IMR-90 (cell line): ENCODE measurements around the gene ADISSP. TPM values are rescaled to one million over a fixed set of nuclear protein-coding genes. Genes with fewer than 3 reads are reported as not detected.

Source experiments
- ATAC-seq: fragments of 200-7000 bp; cut with Tn5 transposase; 2 replicates; pipeline ENCODE4 v1.9.1; 2020; ENCODE audit warnings: low read depth, mild to moderate bottlenecking, moderate library complexity
- Bru-seq: library from RNA; stranded (reverse); fragments of 400-500 nt; gene quantifications from one replicate; lab custom pipeline; 2021; lab: Mats Ljungman, UMichigan
- BruChase-seq, 2 experiments: library from RNA; stranded (reverse); fragments of 400-500 nt; gene quantifications; one replicate each; lab custom pipeline; 2021; lab: Mats Ljungman, UMichigan
- BruUV-seq: library from RNA; stranded (reverse); fragments of 400-500 nt; replicated peaks from 2 replicates; lab custom pipeline; 2021; lab: Mats Ljungman, UMichigan
- CTCF ChIA-PET: fragments of 300-600 bp; formaldehyde crosslinking; extraction: SDS; loops from one replicate; lab custom pipeline; 2021; ENCODE audit warnings: antibody characterized with exemption; lab: Yijun Ruan, JAX
- POLR2A ChIA-PET: fragments of 300-600 bp; sonication (Branson Sonifier 250); formaldehyde crosslinking; loops from one replicate; lab custom pipeline; 2022; ENCODE audit warnings: antibody characterized with exemption; ENCODE audit not compliant: unreplicated experiment; lab: Charles Lee
- DNase-seq: peaks from one replicate; pipeline ENCODE4 v3.0.0; 2013
- H2AFZ ChIP-seq: replicated peaks from 2 replicates; pipeline ENCODE3; 2013; ENCODE audit warnings: low read length, mild to moderate bottlenecking; ENCODE audit not compliant: poor library complexity
- H2AK5ac ChIP-seq: 2 replicates; pipeline ENCODE4 v1.6.1; 2013; ENCODE audit warnings: low read depth, low read length, inconsistent platforms
- H2AK9ac ChIP-seq: replicated peaks from 2 replicates; pipeline ENCODE3; 2013; ENCODE audit warnings: mild to moderate bottlenecking, low read depth, low read length, moderate library complexity; ENCODE audit not compliant: poor library complexity
- H2BK120ac ChIP-seq: 2 replicates; pipeline ENCODE4 v1.6.1; 2013; ENCODE audit warnings: low read depth, low read length, inconsistent platforms
- H2BK15ac ChIP-seq: 3 replicates; pipeline ENCODE4 v1.6.1; 2013; ENCODE audit warnings: low read depth, low read length, inconsistent platforms
- H2BK20ac ChIP-seq: 2 replicates; pipeline ENCODE4 v1.6.1; 2013; ENCODE audit warnings: low read depth, mild to moderate bottlenecking, inconsistent platforms, low read length, moderate library complexity
- H2BK5ac ChIP-seq: 2 replicates; pipeline ENCODE4 v1.6.1; 2013; ENCODE audit warnings: mild to moderate bottlenecking, low read depth, low read length, inconsistent platforms; ENCODE audit not compliant: poor library complexity, severe bottlenecking
- H3K14ac ChIP-seq: replicated peaks from 2 replicates; pipeline ENCODE4 v1.6.1; 2013; ENCODE audit warnings: low read depth, low read length, inconsistent platforms
- H3K18ac ChIP-seq: 2 replicates; pipeline ENCODE4 v1.6.1; 2013; ENCODE audit warnings: low read depth, low read length, control low read depth
- H3K23ac ChIP-seq: 2 replicates; pipeline ENCODE4 v1.6.1; 2013; ENCODE audit warnings: low read depth, low read length, inconsistent platforms
- H3K27ac ChIP-seq: 2 replicates; pipeline ENCODE4 v1.5.1; 2013; ENCODE audit warnings: mild to moderate bottlenecking, control low read depth, low read length; ENCODE audit not compliant: insufficient read depth
- H3K27me3 ChIP-seq: 2 replicates; pipeline ENCODE4 v1.6.1; 2013; ENCODE audit warnings: low read length; ENCODE audit not compliant: control insufficient read depth, insufficient read depth
- H3K36me3 ChIP-seq: 2 replicates; pipeline ENCODE4 v1.6.1; 2013; ENCODE audit warnings: low read length, mixed read lengths; ENCODE audit not compliant: control insufficient read depth, insufficient read depth
- H3K4ac ChIP-seq: 2 replicates; pipeline ENCODE4 v1.6.1; 2013; ENCODE audit warnings: low read depth, low read length, inconsistent platforms
- H3K4me1 ChIP-seq: 2 replicates; pipeline ENCODE4 v1.6.1; 2013; ENCODE audit warnings: low read length, mixed read lengths; ENCODE audit not compliant: control insufficient read depth, insufficient read depth
- H3K4me2 ChIP-seq: 2 replicates; pipeline ENCODE4 v1.6.1; 2013; ENCODE audit warnings: low read depth, mild to moderate bottlenecking, control low read depth, low read length, moderate library complexity
- H3K4me3 ChIP-seq: 2 replicates; pipeline ENCODE4 v1.5.1; 2013; ENCODE audit warnings: low read depth, mild to moderate bottlenecking, control low read depth, low read length, moderate library complexity; ENCODE audit not compliant: insufficient read depth
- H3K56ac ChIP-seq: 2 replicates; pipeline ENCODE4 v1.6.1; 2013; ENCODE audit warnings: low read length, inconsistent platforms; ENCODE audit not compliant: insufficient read depth; ENCODE audit errors: extremely low read depth
- H3K79me1 ChIP-seq, 2 experiments: 2 replicates each; pipeline ENCODE4 v1.6.1; 2013; ENCODE audit warnings: low read length in 2 of 2, inconsistent platforms in 1 of 2, low read depth in 1 of 2
- H3K9ac ChIP-seq: 2 replicates; pipeline ENCODE4 v1.6.1; 2013; ENCODE audit warnings: low read depth, low read length, control low read depth
- H3K9me1 ChIP-seq: 2 replicates; pipeline ENCODE4 v1.6.1; 2013; ENCODE audit warnings: low read length, inconsistent platforms; ENCODE audit not compliant: insufficient read depth
- H3K9me3 ChIP-seq: 2 replicates; pipeline ENCODE4 v1.6.1; 2013; ENCODE audit warnings: low read length; ENCODE audit not compliant: control insufficient read depth, insufficient read depth
- H4K20me1 ChIP-seq: 2 replicates; pipeline ENCODE4 v1.6.1; 2013; ENCODE audit warnings: low read length, inconsistent platforms; ENCODE audit not compliant: insufficient read depth
- H4K5ac ChIP-seq: 2 replicates; pipeline ENCODE4 v1.6.1; 2013; ENCODE audit warnings: mild to moderate bottlenecking, low read depth, low read length, control low read depth
- H4K8ac ChIP-seq, 2 experiments: 2 replicates each; pipeline ENCODE4 v1.6.1; 2013; ENCODE audit warnings: low read depth in 2 of 2, low read length in 2 of 2, control low read depth in 1 of 2, inconsistent platforms in 1 of 2
- H4K91ac ChIP-seq: 2 replicates; pipeline ENCODE4 v1.6.1; 2013; ENCODE audit warnings: low read depth, low read length, inconsistent platforms; ENCODE audit not compliant: insufficient read depth
- BHLHE40 ChIP-seq: fragments of 150-350 bp; IDR thresholded peaks from 2 replicates; pipeline ENCODE4 v1.6.1; 2016; ENCODE audit warnings: mild to moderate bottlenecking, low read depth, low read length
- CEBPB ChIP-seq: IDR thresholded peaks from 2 replicates; pipeline ENCODE4 v1.6.1; 2012; ENCODE audit warnings: low read depth, low read length, improper control_type of control experiment
- CTCF ChIP-seq: conservative IDR thresholded peaks from 2 replicates; pipeline ENCODE4 v1.5.1; 2012; ENCODE audit warnings: mild to moderate bottlenecking, low read depth, low read length, improper control_type of control experiment
- MAFK ChIP-seq: IDR thresholded peaks from 2 replicates; pipeline ENCODE4 v1.6.1; 2012; ENCODE audit warnings: low read depth, low read length, improper control_type of control experiment
- MAZ ChIP-seq: IDR thresholded peaks from 2 replicates; pipeline ENCODE4 v1.6.1; 2012; ENCODE audit warnings: low read depth, mild to moderate bottlenecking, low read length, improper control_type of control experiment, moderate library complexity, borderline replicate concordance
- MXI1 ChIP-seq: IDR thresholded peaks from 2 replicates; pipeline ENCODE4 v1.6.1; 2012; ENCODE audit warnings: low read depth, mild to moderate bottlenecking, low read length, moderate library complexity, borderline replicate concordance
- POLR2A ChIP-seq: IDR thresholded peaks from 2 replicates; pipeline ENCODE4 v1.6.1; 2012; ENCODE audit warnings: mild to moderate bottlenecking, low read depth, low read length
- RAD21 ChIP-seq: IDR thresholded peaks from 2 replicates; pipeline ENCODE4 v1.6.1; 2012; ENCODE audit warnings: low read length, improper control_type of control experiment
- USF2 ChIP-seq: fragments of 150-350 bp; IDR thresholded peaks from 2 replicates; pipeline ENCODE4 v1.6.1; 2017; ENCODE audit warnings: mild to moderate bottlenecking, antibody characterized with exemption, low read length, low read depth
- WGBS, 2 experiments: methylation state at CpG; one replicate each; pipeline versions ENCODE4 v1.1.5 to v1.1.7; 2013; ENCODE audit warnings: missing lambda C conversion rate in 2 of 2; ENCODE audit not compliant: insufficient read length in 1 of 2; ENCODE audit errors: extremely low coverage in 2 of 2; 5-methylcytosine and 5-hydroxymethylcytosine counted together
- dilution Hi-C: fragments of 300-500 bp; cut with HindIII; formaldehyde crosslinking; loops from one replicate; pipeline ENCODE4 v1.14.3; 2018; ENCODE audit warnings: low sequenced_read_pairs; ENCODE audit not compliant: unreplicated experiment
- in situ Hi-C: fragments of 300-500 bp; cut with MboI; formaldehyde crosslinking; loops from 3 replicates; pipeline ENCODE4 v1.14.3; 2019; ENCODE audit warnings: low sequenced_read_pairs, inconsistent platforms, mixed read lengths
- intact Hi-C: fragments of 100-400 bp; cut with micrococcal nuclease; formaldehyde crosslinking; loops from 2 replicates; pipeline ENCODE4 v1.10.0; 2022
- long read RNA-seq: library from polyadenylated mRNA; unstranded; transcript quantifications from one replicate; pipeline ENCODE4 v2.0.0, GENCODE V29; 2021; ENCODE audit not compliant: unreplicated experiment
- polyA plus RNA-seq, 3 experiments: library from polyadenylated mRNA; depleted of rRNA; stranded (reverse); fragments of >200 nt; gene quantifications; 2 replicates each; pipeline ENCODE4 v1.2.3, GENCODE V29; 2012; ENCODE audit warnings: low replicate concordance in 1 of 3
- total RNA-seq: library from RNA; depleted of rRNA; stranded (reverse); fragments of >200 nt; gene quantifications from 2 replicates; pipeline ENCODE4 v1.2.3, GENCODE V29; 2012; rRNA removed

Gene ADISSP
- 31.4 and 31.9 TPM in 2 replicates for total RNA-seq
- 58.2 and 65.0 TPM in 2 replicates for polyA plus RNA-seq (2012; rRNA removed)
- polyA plus RNA-seq (2012; cell fraction: cytosol; rRNA removed), result 75.4 and 85.6 TPM in 2 replicates
- polyA plus RNA-seq (2012; cell fraction: nucleus; rRNA removed; ENCODE audit: low replicate concordance), result 17.7 and 47.7 TPM in 2 replicates
- Bru-seq, nascent RNA, result percentile 43 among the genes with signal in this experiment
- BruChase-seq, experiment 1, labeled RNA remaining after a 6-hour chase, result percentile 41 among the genes with signal in this experiment
- BruChase-seq, experiment 2, labeled RNA remaining after a 2-hour chase, result percentile 40 among the genes with signal in this experiment
- long read RNA-seq, transcript C20orf27-202 (6 exons, 1,886 nt), result major isoform, 31 of 43 reads
- long read RNA-seq, partial matches to known transcripts, result 12 of 43 reads
- long read RNA-seq, other reads (novel, unspliced or antisense), result 0 of 43 reads

- H3K23ac ChIP-seq, result peak within 1 kb of the TSS; percentile 68; the same call in 1 of the 2 replicates
- peak within 1 kb of the TSS; percentile 89 for H3K27ac ChIP-seq
- H2AFZ ChIP-seq, result peak within 1 kb of the TSS; percentile 96
- H3K4me3 ChIP-seq, result peak within 1 kb of the TSS; percentile 67
- H2BK120ac ChIP-seq, result peak within 1 kb of the TSS; percentile 53; the same call in 1 of the 2 replicates
- no peaks in the 10 kb centered on the region for H3K27me3 ChIP-seq
- H3K4ac ChIP-seq, result peak within 1 kb of the TSS; percentile 87
- peak within 1 kb of the TSS; percentile 37; the same call in 1 of the 2 replicates for H3K56ac ChIP-seq
- peak within 1 kb of the TSS; percentile 99 for H3K4me2 ChIP-seq
- in situ Hi-C loops (no loop called here), dilution Hi-C loops (no loop called here), intact Hi-C loops (loop anchor here (2.0 to 5.0 kb wide), 2 partner anchors 51 to 90 kb away; no protein-coding TSS in a partner anchor)
- peak within 1 kb of the TSS; percentile 66 for H2BK5ac ChIP-seq
- H4K8ac ChIP-seq, result peak within 1 kb of the TSS; percentile 92 to 97
- peak within 1 kb of the TSS; percentile 71 for H3K9ac ChIP-seq
- peak within 1 kb of the TSS; percentile 6; the same call in 1 of the 3 replicates for H2BK15ac ChIP-seq
- ChIA-PET POLR2A (interaction anchor here (1.2 kb wide), 1 partner anchor 10 kb away, joined by 4 read pairs; no protein-coding TSS in a partner anchor), CTCF (interaction anchor here (0.8 to 1.9 kb wide), 5 partner anchors 9 to 81 kb away, joined by 3 to 9 read pairs (median 3); partner anchors contain the start of genes CENPB and SPEF1)
- DNase-seq, result peak; percentile 98
- H3K18ac ChIP-seq, result peak within 1 kb of the TSS; percentile 32
- ATAC-seq, result peak; percentile 96
- H3K79me1 ChIP-seq, result peaks cover 13 to 29% of the 10 kb centered on the region in 2 experiments
- H3K9me3 ChIP-seq, result no peaks in the 10 kb centered on the region
- H4K5ac ChIP-seq, result peak within 1 kb of the TSS; percentile 76
- peak within 1 kb of the TSS; percentile 69 for H3K14ac ChIP-seq
- 0% methylated on average over 41 of the region's 80 CpGs; no CpG with 5 or more reads in 1 of the 2 experiments for WGBS, 2 experiments
- peak; percentile 92; the same call in 1 of the 2 replicates for TF ChIP-seq MXI1
- TF ChIP-seq USF2, result peak; percentile 97
- peak; percentile 11; the same call in 1 of the 2 replicates for TF ChIP-seq CTCF
- peak; percentile 79 for TF ChIP-seq POLR2A
- no peak for TF ChIP-seq MAFK
- no peak for TF ChIP-seq RAD21
- TF ChIP-seq BHLHE40, result peak; percentile 89
- no peak for TF ChIP-seq CEBPB
- peak; percentile 68; the same call in 1 of the 2 replicates for TF ChIP-seq MAZ
- H3K9me1 ChIP-seq, result no peaks in the 10 kb centered on the region; the same call in 1 of the 2 replicates
- H3K36me3 ChIP-seq, result no peaks in the 10 kb centered on the region
- H4K20me1 ChIP-seq, result no peaks in the 10 kb centered on the region; the same call in 1 of the 2 replicates
- peak within 1 kb of the TSS; percentile 64 for H4K91ac ChIP-seq
- no peak within 1 kb of the TSS for H2BK20ac ChIP-seq
- peak within 1 kb of the TSS; percentile 94 for H2AK9ac ChIP-seq
- H3K4me1 ChIP-seq, result peaks cover 11% of the 10 kb centered on the region
- H2AK5ac ChIP-seq, result peak within 1 kb of the TSS; percentile 86
- BruUV-seq, result no TSS peak
Measured at GRCh38 chr20:3767427-3768341, at the start of gene ADISSP. TSS of gene ADISSP (minus strand) at chr20:3767753. CDS start at chr20:3760100, 7,653 bp downstream.
